CD4-positive, alpha-beta T cell treated with Interleukin-1 beta for 1 hour (primary cell): ENCODE measurements around the gene TXNL4A.

Experiments used
- DNase-seq, 2 donors: peaks; one replicate each; pipeline ENCODE4 v3.0.0-alpha.2; 2020 to 2022

The TXNL4A gene

GRCh38 chr18:79947054-79947755 lies 41.2 kb downstream of the TXNL4A start:
- DNase-seq = no peak

GRCh38 chr18:79945118-79946042 lies 43.0 kb downstream of the TXNL4A start:
- DNase-seq = no peak

GRCh38 chr18:79944746-79945117 lies 43.6 kb downstream of the TXNL4A start:
- no peak for DNase-seq

- DNase-seq = no peak
Measured at GRCh38 chr18:79944126-79944731, 44.1 kb downstream of the TXNL4A start.

- DNase-seq = no peak
Measured at GRCh38 chr18:79943608-79944125, 44.7 kb downstream of the TXNL4A start.

DNA sequence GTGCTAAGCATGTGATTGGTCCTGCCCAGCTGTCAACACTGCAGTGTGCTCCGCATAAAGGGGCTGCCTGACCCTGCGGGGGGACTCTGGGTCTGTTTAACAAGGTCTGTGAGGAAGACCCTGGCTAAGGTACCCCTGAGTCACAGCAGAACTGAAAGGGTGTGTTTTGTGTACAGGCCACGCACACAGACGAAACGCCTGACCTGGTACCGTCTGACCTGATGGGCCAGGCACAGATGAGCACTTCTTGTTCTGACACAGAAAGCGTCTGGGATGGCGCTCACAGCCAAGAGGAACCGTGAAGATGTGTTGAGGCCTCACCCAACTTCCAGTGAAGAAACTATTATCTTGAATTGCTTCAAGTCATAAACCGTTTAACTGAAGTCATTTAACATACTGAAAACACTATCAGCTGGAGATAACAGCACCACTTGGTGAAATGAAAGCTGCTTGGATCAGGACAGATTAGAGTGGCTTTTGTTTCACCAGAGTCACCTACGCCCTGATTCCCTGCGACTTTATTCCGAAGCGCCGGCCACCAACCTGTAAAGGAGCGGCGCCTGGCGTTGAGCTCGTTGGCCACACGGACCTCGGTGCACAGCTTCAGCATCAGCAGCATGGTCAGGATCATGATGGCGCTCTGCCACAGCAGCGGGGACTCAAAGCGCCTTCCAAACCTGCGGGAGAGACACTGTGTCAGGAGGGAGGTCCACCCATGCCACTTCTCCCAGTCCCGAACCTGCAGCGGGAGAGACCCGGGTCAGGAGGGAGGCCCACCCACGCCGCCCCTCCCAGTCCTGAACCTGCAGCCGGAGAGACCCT lies 45.4 kb downstream of the TXNL4A start:
- DNase-seq = no peak

DNA sequence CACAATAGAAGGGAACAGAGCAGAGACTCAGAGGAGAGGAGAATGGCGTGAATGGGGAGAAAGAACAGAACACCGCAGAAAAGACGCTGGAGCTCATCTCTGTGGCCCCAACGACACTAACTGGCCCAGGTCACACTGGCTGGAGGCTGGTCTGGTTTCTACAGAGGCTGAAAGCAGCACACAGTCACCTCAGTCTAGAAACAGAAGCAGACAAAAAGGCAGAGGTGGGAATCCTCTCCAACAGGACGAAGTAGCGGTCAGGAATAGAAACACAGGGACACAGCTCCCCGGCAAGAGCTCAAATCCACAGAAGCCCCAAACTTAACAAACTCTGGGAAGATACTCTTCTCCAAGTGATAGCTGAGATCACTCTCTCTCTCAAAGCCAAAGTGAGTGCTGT lies 46.2 kb downstream of the TXNL4A start:
- no peak for DNase-seq

- DNase-seq = no peak
Measured at GRCh38 chr18:79941473-79942119, 46.8 kb downstream of the TXNL4A start.

DNA sequence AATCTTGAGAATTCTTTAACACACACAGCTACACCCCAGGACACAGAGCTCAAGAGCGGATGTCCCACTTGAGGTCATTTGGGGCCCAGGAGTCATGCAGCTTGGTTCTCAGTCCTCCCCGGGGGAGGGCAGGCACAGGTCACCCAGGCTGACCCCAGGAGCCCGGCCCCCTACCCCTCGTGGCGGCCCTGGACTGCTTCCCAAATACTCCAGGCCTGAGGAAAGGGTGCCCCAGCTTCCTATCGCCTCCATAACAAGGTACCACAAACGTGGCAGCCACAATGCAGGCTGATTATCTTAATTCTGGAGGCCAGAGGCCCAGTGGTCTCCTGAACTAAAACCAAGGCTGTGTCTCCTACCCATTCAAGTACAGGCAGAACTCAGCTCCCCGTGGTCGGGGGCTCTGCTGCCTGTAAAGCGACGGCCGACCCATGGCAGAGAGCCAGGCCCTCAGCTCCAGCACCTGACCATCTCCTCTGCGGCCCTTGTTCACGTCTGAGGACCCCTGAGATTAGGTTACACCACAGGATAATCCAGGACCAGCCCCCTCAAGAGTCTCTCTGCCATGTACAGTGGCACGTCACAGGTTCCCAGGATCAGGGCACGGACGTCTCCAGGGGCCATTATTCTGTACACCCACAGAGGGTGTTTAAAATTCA lies 47.4 kb downstream of the TXNL4A start:
- no peak for DNase-seq

DNA sequence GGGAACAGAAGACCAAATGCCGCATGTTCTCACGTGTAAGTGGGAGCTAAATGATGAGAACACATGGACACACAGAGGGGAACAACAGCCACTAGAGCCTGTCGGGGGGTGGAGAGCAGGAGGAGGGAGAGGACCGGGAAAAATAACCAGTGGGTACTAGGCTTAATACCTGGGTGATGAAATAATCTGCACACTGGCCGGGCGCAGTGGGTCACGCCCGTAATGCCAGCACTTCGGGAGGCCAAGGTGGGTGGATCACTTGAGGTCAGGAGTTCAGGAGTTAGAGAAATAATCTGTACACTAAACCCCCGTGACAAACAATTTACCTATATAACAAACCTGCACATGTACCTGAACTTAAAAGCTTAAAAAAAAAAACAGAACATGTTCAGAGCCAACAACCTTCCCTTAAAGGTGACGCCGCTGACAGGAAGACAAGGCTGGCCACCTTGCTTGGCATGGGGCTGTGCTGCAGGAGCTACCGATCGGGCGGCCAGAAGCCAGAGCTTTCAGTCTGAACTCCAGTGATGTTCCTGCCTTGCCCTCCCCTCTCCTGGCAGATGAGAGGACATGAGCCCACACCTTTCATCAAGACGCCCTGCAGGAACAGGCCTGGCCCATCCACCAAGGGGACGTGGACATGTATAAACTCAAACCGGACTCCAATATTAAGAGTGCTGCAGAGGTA lies 48.1 kb downstream of the TXNL4A start:
- DNase-seq = no peak

DNA sequence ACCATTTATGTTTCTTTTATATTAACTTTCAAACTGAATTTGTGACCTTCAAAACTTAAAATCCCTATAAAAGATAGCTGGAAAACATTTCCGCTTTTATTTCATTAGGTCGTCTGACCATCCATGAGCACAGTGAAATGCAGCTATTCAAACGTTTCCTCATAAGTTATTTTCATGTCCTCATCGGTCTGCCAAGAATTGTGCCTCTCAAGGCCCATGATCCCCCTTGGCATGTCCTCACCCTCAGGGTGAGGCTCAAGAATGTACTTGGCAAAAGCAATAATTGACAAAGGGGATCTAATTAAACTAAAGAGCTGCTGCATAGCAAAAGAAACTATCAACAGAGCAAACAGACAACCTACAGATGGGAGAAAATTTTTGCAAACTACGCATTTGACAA lies 49.3 kb downstream of the TXNL4A start:
- no peak for DNase-seq

GRCh38 chr18:79938196-79938595 lies 50.2 kb downstream of the TXNL4A start:
- DNase-seq = no peak

- DNase-seq = no peak
Measured at GRCh38 chr18:79937103-79937860, 51.1 kb downstream of the TXNL4A start.

- no peak for DNase-seq
Measured at GRCh38 chr18:79936641-79937040, 51.7 kb downstream of the TXNL4A start.

DNA sequence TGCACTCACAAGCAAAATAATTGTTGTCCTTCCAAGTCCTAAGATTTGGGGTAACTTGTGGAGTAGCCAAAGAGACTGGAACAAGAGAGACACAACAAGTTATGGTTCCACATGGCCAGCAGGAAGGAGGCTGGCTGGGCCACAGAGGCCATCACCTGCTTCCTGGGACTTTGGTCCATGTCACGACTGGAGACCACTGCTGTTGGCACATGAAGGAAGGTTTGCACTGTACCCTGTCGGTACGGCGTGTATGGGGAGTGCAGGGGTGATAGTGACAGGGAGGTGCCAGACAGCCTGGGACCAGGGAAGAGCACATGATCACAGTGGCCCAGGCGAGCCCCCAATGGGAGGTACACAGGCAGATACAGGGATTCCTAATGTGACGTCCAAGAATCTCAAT lies 52.4 kb downstream of the TXNL4A start:
- DNase-seq = no peak

- DNase-seq = no peak
Measured at GRCh38 chr18:79935499-79935898, 52.9 kb downstream of the TXNL4A start.

- DNase-seq = no peak
Measured at GRCh38 chr18:79935098-79935480, 53.3 kb downstream of the TXNL4A start.

GRCh38 chr18:79934311-79935097 lies 53.9 kb downstream of the TXNL4A start:
- DNase-seq = no peak

DNA sequence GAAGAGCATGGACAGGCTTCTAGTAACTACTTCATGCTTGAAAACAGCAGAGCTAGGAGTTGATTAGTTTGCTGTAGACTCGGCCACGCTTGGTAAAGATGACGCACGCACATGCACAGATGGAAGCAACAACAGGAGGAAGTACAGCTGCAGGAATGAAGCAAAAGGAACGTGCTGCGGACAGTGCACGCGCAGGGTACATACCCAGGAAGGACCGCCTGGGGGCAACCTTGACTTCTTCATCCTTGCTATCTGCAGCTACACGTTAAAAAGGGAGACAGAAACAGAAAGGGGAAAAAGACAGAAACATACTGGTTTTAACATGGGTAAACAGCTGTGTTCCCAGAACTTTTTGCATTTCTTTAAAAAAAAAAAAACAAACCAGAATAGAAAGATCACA lies 54.6 kb downstream of the TXNL4A start:
- no peak for DNase-seq
